HG03432 (cell line): ENCODE data around the gene MRTO4.
"Not testable (repeated sequence)": the region's sequence is repeated elsewhere in the genome, so short reads cannot be mapped to it uniquely, and the experiment has no call there.

Experiments used
- ATAC-seq: cut with Tn5 transposase; IDR thresholded peaks from one replicate; pipeline ENCODE4 v1.9.1; 2021; ENCODE audit warnings: mild to moderate bottlenecking, moderate library complexity; ENCODE audit not compliant: unreplicated experiment

The MRTO4 gene

GRCh38 chr1:19251305-19252196, at the start of gene MRTO4, which contains the start of gene EMC1:
TSS of gene MRTO4 (plus strand) at chr1:19251805. CDS start at chr1:19251836, 31 bp downstream.
TSS of gene EMC1 (minus strand) at chr1:19251524. CDS start at chr1:19251509, 15 bp downstream.
- ATAC-seq, result peak; percentile 86

- ATAC-seq, result no peak
These were observed 49.2 kb upstream of the MRTO4 start for GRCh38 chr1:19202396-19202795.

GRCh38 chr1:19203440-19203839, 48.2 kb upstream of the MRTO4 start:
- ATAC-seq, result no peak

GRCh38 chr1:19204446-19205266, 46.9 kb upstream of the MRTO4 start:
- ATAC-seq, result no peak

GRCh38 chr1:19205403-19205802, 46.2 kb upstream of the MRTO4 start:
- no peak for ATAC-seq

GRCh38 chr1:19205845-19206244, 45.8 kb upstream of the MRTO4 start:
- ATAC-seq, result no peak

- ATAC-seq, result no peak
These were observed 44.7 kb upstream of the MRTO4 start for GRCh38 chr1:19206947-19207346.

- ATAC-seq, result no peak
These were observed 42.7 kb upstream of the MRTO4 start for GRCh38 chr1:19208710-19209438.

GRCh38 chr1:19209439-19209989, 42.1 kb upstream of the MRTO4 start:
- ATAC-seq, result peak; percentile 50

GRCh38 chr1:19209990-19210771, 41.4 kb upstream of the MRTO4 start, which contains the start of gene UBR4:
TSS of gene UBR4 (minus strand) at chr1:19210266. CDS start at chr1:19210248, 18 bp downstream.
- ATAC-seq, result peak; percentile 87

GRCh38 chr1:19210772-19211549, 40.6 kb upstream of the MRTO4 start:
- ATAC-seq, result no peak

GRCh38 chr1:19212167-19212566, 39.4 kb upstream of the MRTO4 start:
- no peak for ATAC-seq

- no peak for ATAC-seq
These were observed 38.0 kb upstream of the MRTO4 start for GRCh38 chr1:19213580-19213979.

GRCh38 chr1:19216585-19216984, 35.0 kb upstream of the MRTO4 start:
- ATAC-seq, result not testable (repeated sequence)

- ATAC-seq, result no peak
These were observed 32.2 kb upstream of the MRTO4 start for GRCh38 chr1:19219451-19219850.

- no peak for ATAC-seq
These were observed 31.3 kb upstream of the MRTO4 start for GRCh38 chr1:19220080-19220846.

GRCh38 chr1:19220991-19221390, 30.6 kb upstream of the MRTO4 start:
- no peak for ATAC-seq

GRCh38 chr1:19222573-19222972, 29.0 kb upstream of the MRTO4 start:
- no peak for ATAC-seq
